Activated CD8-positive, alpha-beta memory T cell treated with anti-CD3 and anti-CD28 coated beads for 48 hours (primary cell): ENCODE results near the gene DRG1.
"Not testable (repeated sequence)": the region's sequence is repeated elsewhere in the genome, so short reads cannot be mapped to it uniquely, and the experiment has no call there.

ENCODE experiments used
- DNase-seq, 3 experiments: peaks; one replicate each; pipeline ENCODE4 v3.0.0-alpha.2; 2020; ENCODE audit warnings: low read depth in 2 of 3, low spot score in 2 of 3

DRG1 gene

GRCh38 chr22:31399211-31400022 is at the start of gene DRG1:
DRG1 (plus strand) TSS chr22:31399604; CDS start chr22:31399684, 80 bp downstream.
- DNase-seq, result peak; percentile 88 to 93 (median 88)

- no peak for DNase-seq
Measured at GRCh38 chr22:31349960-31350359, 49.4 kb upstream of the DRG1 start.

- DNase-seq, result no peak
Measured at GRCh38 chr22:31350410-31350863, 49.0 kb upstream of the DRG1 start.

- no peak for DNase-seq
Measured at GRCh38 chr22:31354515-31354914, 44.9 kb upstream of the DRG1 start.

- DNase-seq, result no peak
Measured at GRCh38 chr22:31360029-31360428, 39.4 kb upstream of the DRG1 start.

- no peak for DNase-seq
Measured at GRCh38 chr22:31361743-31362142, 37.7 kb upstream of the DRG1 start.

GRCh38 chr22:31363885-31364465 is 35.4 kb upstream of the DRG1 start:
- DNase-seq, result no peak

GRCh38 chr22:31367426-31367825 is 32.0 kb upstream of the DRG1 start:
- no peak for DNase-seq

- no peak for DNase-seq
Measured at GRCh38 chr22:31377612-31378011, 21.8 kb upstream of the DRG1 start.

- no peak for DNase-seq
Measured at GRCh38 chr22:31378123-31378522, 21.3 kb upstream of the DRG1 start.

GRCh38 chr22:31378651-31379050 is 20.8 kb upstream of the DRG1 start:
- DNase-seq, result not testable (repeated sequence)

GRCh38 chr22:31393893-31394292 is 5.5 kb upstream of the DRG1 start:
- DNase-seq, result no peak

GRCh38 chr22:31394326-31394725 is 5.1 kb upstream of the DRG1 start:
- no peak for DNase-seq

- DNase-seq, result no peak
Measured at GRCh38 chr22:31398231-31398630, 1.2 kb upstream of the DRG1 start.

GRCh38 chr22:31400023-31400397 is 606 bp downstream of the DRG1 start:
- DNase-seq, result no peak

- not testable (repeated sequence) for DNase-seq
Measured at GRCh38 chr22:31402350-31402749, 2.9 kb downstream of the DRG1 start.

- DNase-seq, result no peak
Measured at GRCh38 chr22:31425331-31426050, 26.1 kb downstream of the DRG1 start.

GRCh38 chr22:31431950-31432349 is 32.5 kb downstream of the DRG1 start:
- DNase-seq, result no peak

- DNase-seq, result no peak
Measured at GRCh38 chr22:31436132-31436531, 36.7 kb downstream of the DRG1 start.

GRCh38 chr22:31439808-31440207 is 40.4 kb downstream of the DRG1 start:
- DNase-seq, result no peak

GRCh38 chr22:31440681-31441080 is 41.3 kb downstream of the DRG1 start:
- DNase-seq, result no peak

GRCh38 chr22:31441652-31442051 is 42.2 kb downstream of the DRG1 start:
- DNase-seq, result no peak
